SK-N-SH (cell line): Measurements from ENCODE around the gene GABRB1. TPM values are rescaled to one million over a fixed set of nuclear protein-coding genes. Genes with fewer than 3 reads are reported as not detected.

Source experiments
- CTCF ChIA-PET: fragments of 300-600, 350-600 bp; formaldehyde crosslinking; extraction: SDS; loops from one replicate; lab custom pipeline; 2021; lab: Yijun Ruan, JAX
- POLR2A ChIA-PET: fragments of 350-600 bp; sonication (Branson Sonifier 250); formaldehyde crosslinking; extraction: SDS; loops from one replicate; lab custom pipeline; 2020; ENCODE audit warnings: antibody characterized with exemption, inconsistent platforms; lab: Yijun Ruan, JAX
- DNase-seq: peaks from one replicate; pipeline ENCODE4 v3.0.0; 2012
- H2AFZ ChIP-seq: fragments of 200-600 bp; sonication (generic); 2 replicates; pipeline ENCODE4 v1.8.1; 2016; ENCODE audit warnings: antibody characterized with exemption, mild to moderate bottlenecking, low read depth
- H3F3A ChIP-seq: fragments of 200-600 bp; sonication (generic); replicated peaks from 2 replicates; pipeline ENCODE3; 2016; ENCODE audit warnings: antibody characterized with exemption, mild to moderate bottlenecking; ENCODE audit not compliant: insufficient read depth
- H3K27ac ChIP-seq, 2 experiments: fragments of 200-500 bp in 1 of 2; fragments of 200-600 bp in 1 of 2; sonication (Bioruptor generic) in 1 of 2; sonication (generic), shearing (Covaris generic) in 1 of 2; 2 replicates each; pipeline versions ENCODE4 v1.5.1 to v1.6.1; 2014 to 2016; ENCODE audit warnings: low read depth in 2 of 2, inconsistent platforms in 1 of 2, low read length in 1 of 2, mild to moderate bottlenecking in 1 of 2, mixed read lengths in 1 of 2
- H3K27me3 ChIP-seq: fragments of 200-600 bp; sonication (generic), shearing (Covaris generic); 2 replicates; pipeline ENCODE4 v1.6.1; 2016; ENCODE audit warnings: mixed run types; ENCODE audit not compliant: insufficient read depth
- H3K36me3 ChIP-seq, 2 experiments: fragments of 200-500 bp in 1 of 2; fragments of 200-600 bp in 1 of 2; sonication (Bioruptor generic) in 1 of 2; sonication (generic) in 1 of 2; replicated peaks in 1 of 2; 2 replicates each; pipeline versions ENCODE3 to v1.5.1; 2014 to 2016; ENCODE audit warnings: low read length in 1 of 2, mild to moderate bottlenecking in 1 of 2; ENCODE audit not compliant: insufficient read depth in 2 of 2, control insufficient read depth in 1 of 2
- H3K4me1 ChIP-seq, 2 experiments: fragments of 200-500 bp in 1 of 2; fragments of 200-600 bp in 1 of 2; sonication (Bioruptor generic) in 1 of 2; sonication (generic), shearing (Covaris generic) in 1 of 2; 2 replicates each; pipeline versions ENCODE4 v1.5.1 to v1.6.1; 2014 to 2016; ENCODE audit warnings: low read depth in 1 of 2, low read length in 1 of 2, mixed run types in 1 of 2; ENCODE audit not compliant: insufficient read depth in 2 of 2, control insufficient read depth in 1 of 2
- H3K4me2 ChIP-seq: fragments of 200-600 bp; sonication (generic), shearing (Covaris generic); 2 replicates; pipeline ENCODE4 v1.6.1; 2017; ENCODE audit warnings: mixed run types
- H3K4me3 ChIP-seq, 2 experiments: fragments of 200-500 bp in 1 of 2; fragments of 200-600 bp in 1 of 2; sonication (Bioruptor generic) in 1 of 2; sonication (generic), shearing (Covaris generic) in 1 of 2; 2 replicates each; pipeline versions ENCODE4 v1.5.1 to v1.8.1; 2014 to 2016; ENCODE audit warnings: low read depth in 2 of 2, inconsistent platforms in 1 of 2, low read length in 1 of 2, mild to moderate bottlenecking in 1 of 2, mixed read lengths in 1 of 2, moderate library complexity in 1 of 2
- H3K79me2 ChIP-seq: fragments of 200-600 bp; sonication (generic); 2 replicates; pipeline ENCODE4 v1.8.1; 2017; ENCODE audit warnings: mild to moderate bottlenecking; ENCODE audit not compliant: insufficient read depth
- H3K9ac ChIP-seq: fragments of 200-600 bp; sonication (generic); 2 replicates; pipeline ENCODE4 v1.6.1; 2017; ENCODE audit warnings: mixed run types
- H3K9me2 ChIP-seq: fragments of 200-600 bp; sonication (generic); 2 replicates; pipeline ENCODE4 v1.6.1; 2017; ENCODE audit warnings: mixed run types
- H3K9me3 ChIP-seq: fragments of 200-600 bp; sonication (generic); 2 replicates; pipeline ENCODE4 v1.6.1; 2017; ENCODE audit warnings: mixed run types, mild to moderate bottlenecking, moderate library complexity
- H4K20me1 ChIP-seq: fragments of 200-600 bp; sonication (generic); 2 replicates; pipeline ENCODE4 v1.6.1; 2017; ENCODE audit warnings: mild to moderate bottlenecking, mixed run types; ENCODE audit not compliant: insufficient read depth
- CTCF ChIP-seq: fragments of 200-600 bp; sonication (generic); IDR thresholded peaks from 2 replicates; pipeline ENCODE4 v1.6.1; 2017; ENCODE audit warnings: antibody characterized with exemption, mild to moderate bottlenecking, moderate library complexity
- EZH2phosphoT487 ChIP-seq: fragments of 200-600 bp; sonication (generic); IDR thresholded peaks from 2 replicates; pipeline ENCODE4 v1.6.1; 2017; ENCODE audit warnings: low read depth, mixed run types, mild to moderate bottlenecking, antibody characterized with exemption, moderate library complexity, borderline replicate concordance
- FOXM1 ChIP-seq: IDR thresholded peaks from 2 replicates; pipeline ENCODE4 v1.4.0; 2012; ENCODE audit warnings: low read depth, mild to moderate bottlenecking
- GABPA ChIP-seq: IDR thresholded peaks from 2 replicates; pipeline ENCODE4 v1.4.0; 2012; ENCODE audit warnings: low read depth, mild to moderate bottlenecking
- GATA2 ChIP-seq: sonication (generic); formaldehyde crosslinking; IDR thresholded peaks from 2 replicates; pipeline ENCODE4 v1.5.0; 2020; ENCODE audit warnings: mild to moderate bottlenecking, missing genetic modification reagents
- JUND ChIP-seq: IDR thresholded peaks from 2 replicates; pipeline ENCODE4 v1.4.0; 2012
- MAX ChIP-seq: IDR thresholded peaks from 2 replicates; pipeline ENCODE4 v1.4.0; 2012; ENCODE audit warnings: low read depth
- NRF1 ChIP-seq: IDR thresholded peaks from 2 replicates; pipeline ENCODE4 v1.6.1; 2012; ENCODE audit warnings: low read depth, mild to moderate bottlenecking, low read length
- PBX3 ChIP-seq: IDR thresholded peaks from 2 replicates; pipeline ENCODE4; 2012
- POLR2AphosphoS5 ChIP-seq: IDR thresholded peaks from 2 replicates; pipeline ENCODE4 v1.6.1; 2012; ENCODE audit warnings: low read depth, low read length
- RAD21 ChIP-seq: IDR thresholded peaks from 2 replicates; pipeline ENCODE4 v1.6.1; 2012; ENCODE audit warnings: mild to moderate bottlenecking, low read length
- RCOR1 ChIP-seq: fragments of 150-350 bp; IDR thresholded peaks from 2 replicates; pipeline ENCODE4 v1.6.1; 2017; ENCODE audit warnings: antibody characterized with exemption, low read length
- REST ChIP-seq: IDR thresholded peaks from 2 replicates; pipeline ENCODE4 v1.6.1; 2012; ENCODE audit warnings: mild to moderate bottlenecking, low read depth, low read length, moderate library complexity
- SIN3A ChIP-seq: IDR thresholded peaks from 2 replicates; pipeline ENCODE4 v1.6.1; 2012; ENCODE audit warnings: low read depth, mild to moderate bottlenecking, low read length, moderate library complexity, borderline replicate concordance
- TEAD4 ChIP-seq: IDR thresholded peaks from 2 replicates; pipeline ENCODE4 v1.4.0; 2012; ENCODE audit warnings: mild to moderate bottlenecking, borderline replicate concordance; ENCODE audit not compliant: insufficient read depth
- USF2 ChIP-seq: fragments of 150-350 bp; IDR thresholded peaks from 2 replicates; pipeline ENCODE4 v1.6.1; 2017; ENCODE audit warnings: antibody characterized with exemption, low read length, low read depth, borderline replicate concordance
- ZBTB33 ChIP-seq: IDR thresholded peaks from 2 replicates; pipeline ENCODE4 v1.4.0; 2012; ENCODE audit warnings: low read depth, borderline replicate concordance
- polyA plus RNA-seq, 3 experiments: library from polyadenylated mRNA; depleted of rRNA; stranded (reverse); fragments of >200 nt; gene quantifications; 2 replicates each; pipeline ENCODE4 v1.2.3, GENCODE V29; 2012

The GABRB1 gene
- polyA plus RNA-seq, 1 of the 3 experiments (the other 2 are of a cell fraction) = not detected

- Histone ChIP-seq H3K4me1 (peaks cover 0 to under 1% of the 10 kb centered on the region in 2 experiments; a peak in 1 of 4 replicates), H2AFZ (no peak overlapping the region), H3K27ac (no peak overlapping the region), H3K27me3 (no peaks in the 10 kb centered on the region), H3K4me2 (no peak overlapping the region), H4K20me1 (no peaks in the 10 kb centered on the region), H3K9ac (no peak overlapping the region), H3K36me3 (no peaks in the 10 kb centered on the region), H3K9me2 (no peaks in the 10 kb centered on the region), H3K4me3 (no peak overlapping the region), H3F3A (no peaks in the 10 kb centered on the region), H3K9me3 (no peaks in the 10 kb centered on the region), H3K79me2 (no peaks in the 10 kb centered on the region)
- ChIA-PET CTCF (interaction anchor here (2.8 kb wide), 1 partner anchor 10 kb away, joined by 11 read pairs; no protein-coding TSS in a partner anchor), POLR2A (no interaction called here)
- no peak for DNase-seq
- TF ChIP-seq SIN3A (no peak), CTCF (no peak), TEAD4 (no peak), JUND (no peak), REST (no peak), ZBTB33 (no peak), EZH2phosphoT487 (no peak), RCOR1 (no peak), POLR2AphosphoS5 (no peak), FOXM1 (no peak), RAD21 (no peak), GATA2 (no peak), USF2 (no peak), MAX (no peak), GABPA (no peak), PBX3 (no peak), NRF1 (no peak)
Observed at GRCh38 chr4:47373174-47373573, 341.8 kb downstream of the GABRB1 start.
